ENCODE data around the gene SHTN1. TPM values are rescaled to one million over a fixed set of nuclear protein-coding genes. Genes with fewer than 3 reads are reported as not detected.

The SHTN1 gene
- total and polyA plus RNA-seq, 2 donors (not counting 1 experiment from before 2014, with no cell fraction given), result 0.06 to 0.34 TPM

DNA sequence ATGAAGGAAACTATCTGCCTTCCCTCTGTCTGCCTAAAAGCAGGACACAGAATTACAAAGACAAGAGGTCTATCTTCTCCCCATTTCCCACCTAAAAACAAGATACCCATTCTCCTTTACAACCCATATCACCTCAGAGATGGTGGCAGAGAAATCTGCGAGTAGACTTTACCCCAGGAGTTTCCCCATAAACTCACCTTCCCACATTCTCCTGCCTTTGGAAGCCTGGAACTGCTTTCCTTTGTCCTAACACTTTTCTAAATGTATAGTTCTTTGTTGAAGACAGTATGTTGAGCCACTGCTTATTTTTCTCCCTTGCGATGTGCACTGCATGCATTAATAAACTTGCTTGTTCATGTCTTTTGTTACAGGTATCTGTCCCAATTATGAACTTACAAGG, 8.0 kb downstream of the SHTN1 start:
- no peaks in the 10 kb centered on the region for H3K27me3 ChIP-seq (replicated peaks in 1 of 4; ENCODE audit: control extremely low read depth in 1 of 4, control insufficient read depth in 3 of 4, insufficient read depth in 4 of 4, low read length in 3 of 4)
- no peak for TF ChIP-seq EZH2 (IDR thresholded peaks at IDR 0.05; ENCODE audit: borderline replicate concordance, insufficient read depth, low read depth, low read length, poor library complexity, severe bottlenecking)
- TF ChIP-seq, protein P1, sequence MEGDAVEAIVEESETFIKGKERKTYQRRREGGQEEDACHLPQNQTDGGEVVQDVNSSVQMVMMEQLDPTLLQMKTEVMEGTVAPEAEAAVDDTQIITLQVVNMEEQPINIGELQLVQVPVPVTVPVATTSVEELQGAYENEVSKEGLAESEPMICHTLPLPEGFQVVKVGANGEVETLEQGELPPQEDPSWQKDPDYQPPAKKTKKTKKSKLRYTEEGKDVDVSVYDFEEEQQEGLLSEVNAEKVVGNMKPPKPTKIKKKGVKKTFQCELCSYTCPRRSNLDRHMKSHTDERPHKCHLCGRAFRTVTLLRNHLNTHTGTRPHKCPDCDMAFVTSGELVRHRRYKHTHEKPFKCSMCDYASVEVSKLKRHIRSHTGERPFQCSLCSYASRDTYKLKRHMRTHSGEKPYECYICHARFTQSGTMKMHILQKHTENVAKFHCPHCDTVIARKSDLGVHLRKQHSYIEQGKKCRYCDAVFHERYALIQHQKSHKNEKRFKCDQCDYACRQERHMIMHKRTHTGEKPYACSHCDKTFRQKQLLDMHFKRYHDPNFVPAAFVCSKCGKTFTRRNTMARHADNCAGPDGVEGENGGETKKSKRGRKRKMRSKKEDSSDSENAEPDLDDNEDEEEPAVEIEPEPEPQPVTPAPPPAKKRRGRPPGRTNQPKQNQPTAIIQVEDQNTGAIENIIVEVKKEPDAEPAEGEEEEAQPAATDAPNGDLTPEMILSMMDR (IDR thresholded peaks at IDR 0.05), result no peak
- WGBS (ENCODE audit: insufficient coverage), result no CpG with 5 or more reads among the region's 2 CpGs
- no peaks in the 10 kb centered on the region for H3K9me3 Mint-ChIP-seq (ENCODE audit: insufficient read depth)
- no peaks in the 10 kb centered on the region for H3K79me2 ChIP-seq (ENCODE audit: control insufficient read depth, insufficient read depth, low read length)
- no peaks in the 10 kb centered on the region for H3K4me1 ChIP-seq (ENCODE audit: control insufficient read depth in 2 of 2, insufficient read depth in 2 of 2, low read length in 2 of 2)
- H3K9me3 ChIP-seq (ENCODE audit: control extremely low read depth in 1 of 3, control insufficient read depth in 2 of 3, insufficient read depth in 1 of 3, low read length in 2 of 3), result no peaks in the 10 kb centered on the region
- no peak overlapping the region for H3K4me3 Mint-ChIP-seq
- DNase-seq (no peak), ATAC-seq (ENCODE audit: low read depth) (no peak)
- no peak overlapping the region for H3K4me3 ChIP-seq (ENCODE audit: control extremely low read depth in 1 of 5, extremely low read depth in 1 of 5, insufficient read depth in 1 of 5, low read depth in 2 of 5, low read length in 4 of 5)
- H4K20me1 ChIP-seq (ENCODE audit: control insufficient read depth, insufficient read depth, low read length, poor library complexity, severe bottlenecking), result no peaks in the 10 kb centered on the region
- ChIA-PET CTCF (no interaction called here), POLR2A (no interaction called here)
- H3K9ac ChIP-seq (ENCODE audit: low read length), result no peak overlapping the region
- H3K27me3 Mint-ChIP-seq, result peaks cover 19% of the 10 kb centered on the region
- H3K27ac Mint-ChIP-seq, result no peak overlapping the region
- no peaks in the 10 kb centered on the region for H3K4me1 Mint-ChIP-seq
- H2AFZ ChIP-seq (ENCODE audit: insufficient read depth, low read depth, low read length, poor library complexity, severe bottlenecking), result no peak overlapping the region
- no peaks in the 10 kb centered on the region for H3K36me3 ChIP-seq (replicated peaks in 1 of 2; ENCODE audit: control extremely low read depth in 1 of 2, control insufficient read depth in 1 of 2, extremely low read depth in 1 of 2, insufficient read depth in 2 of 2, low read length in 1 of 2)
- intact Hi-C loops (cut with micrococcal nuclease), result no loop called here
- H3K27ac ChIP-seq (ENCODE audit: low read length in 2 of 2), result no peak overlapping the region
- no peak overlapping the region for H3K4me2 ChIP-seq (replicated peaks; ENCODE audit: low read depth, low read length, poor library complexity, severe bottlenecking)

DNA sequence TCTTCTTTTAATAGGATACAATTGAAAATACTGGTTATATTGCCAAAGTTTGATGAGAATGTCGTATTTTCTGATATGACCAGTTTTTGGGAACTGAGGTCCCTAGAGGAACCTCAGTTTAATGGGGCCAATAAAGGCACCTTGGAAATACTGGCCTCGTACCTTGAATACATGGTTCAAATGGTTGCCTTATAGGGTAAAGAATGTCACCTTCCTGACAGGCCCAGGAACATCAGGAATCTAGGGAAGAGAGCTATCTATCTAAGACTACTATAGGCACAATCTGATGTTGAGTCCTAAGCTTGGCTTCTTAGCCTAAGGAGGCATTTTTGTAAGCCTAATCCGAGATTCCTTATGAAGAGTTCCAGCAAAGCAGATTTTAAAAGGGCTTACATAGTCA, 9.3 kb downstream of the SHTN1 start:
- no peak overlapping the region for H3K4me2 ChIP-seq (replicated peaks; ENCODE audit: low read depth, low read length, poor library complexity, severe bottlenecking)
- H3K9ac ChIP-seq (ENCODE audit: low read length), result no peak overlapping the region
- H3K4me3 ChIP-seq (ENCODE audit: control extremely low read depth in 1 of 5, extremely low read depth in 1 of 5, insufficient read depth in 1 of 5, low read depth in 2 of 5, low read length in 4 of 5), result no peak overlapping the region
- intact Hi-C loops (cut with micrococcal nuclease), result no loop called here
- H3K27ac Mint-ChIP-seq, result no peak overlapping the region
- 100% methylated on average over 1 of the region's 3 CpGs for WGBS (ENCODE audit: insufficient coverage)
- H4K20me1 ChIP-seq (ENCODE audit: control insufficient read depth, insufficient read depth, low read length, poor library complexity, severe bottlenecking), result no peaks in the 10 kb centered on the region
- no peaks in the 10 kb centered on the region for H3K79me2 ChIP-seq (ENCODE audit: control insufficient read depth, insufficient read depth, low read length)
- no peaks in the 10 kb centered on the region for H3K4me1 Mint-ChIP-seq
- H3K4me1 ChIP-seq (ENCODE audit: control insufficient read depth in 2 of 2, insufficient read depth in 2 of 2, low read length in 2 of 2), result no peaks in the 10 kb centered on the region
- no peaks in the 10 kb centered on the region for H3K36me3 ChIP-seq (replicated peaks in 1 of 2; ENCODE audit: control extremely low read depth in 1 of 2, control insufficient read depth in 1 of 2, extremely low read depth in 1 of 2, insufficient read depth in 2 of 2, low read length in 1 of 2)
- no peaks in the 10 kb centered on the region for H3K9me3 Mint-ChIP-seq (ENCODE audit: insufficient read depth)
- peaks cover 17% of the 10 kb centered on the region for H3K27me3 Mint-ChIP-seq
- ATAC-seq (ENCODE audit: low read depth) (no peak), DNase-seq (no peak)
- no peak overlapping the region for H3K27ac ChIP-seq (ENCODE audit: low read length in 2 of 2)
- no peaks in the 10 kb centered on the region for H3K27me3 ChIP-seq (replicated peaks in 1 of 4; ENCODE audit: control extremely low read depth in 1 of 4, control insufficient read depth in 3 of 4, insufficient read depth in 4 of 4, low read length in 3 of 4)
- no peak overlapping the region for H2AFZ ChIP-seq (ENCODE audit: insufficient read depth, low read depth, low read length, poor library complexity, severe bottlenecking)
- H3K4me3 Mint-ChIP-seq, result no peak overlapping the region
- H3K9me3 ChIP-seq (ENCODE audit: control extremely low read depth in 1 of 3, control insufficient read depth in 2 of 3, insufficient read depth in 1 of 3, low read length in 2 of 3), result no peaks in the 10 kb centered on the region
- ChIA-PET CTCF (no interaction called here), POLR2A (no interaction called here)
- no peak for TF ChIP-seq EZH2 (IDR thresholded peaks at IDR 0.05; ENCODE audit: borderline replicate concordance, insufficient read depth, low read depth, low read length, poor library complexity, severe bottlenecking)
- TF ChIP-seq, protein P1 (IDR thresholded peaks at IDR 0.05), result no peak

All from B cell (primary cell).